ENCODE measurements around the gene CTNNA1.

Gene CTNNA1

DNA sequence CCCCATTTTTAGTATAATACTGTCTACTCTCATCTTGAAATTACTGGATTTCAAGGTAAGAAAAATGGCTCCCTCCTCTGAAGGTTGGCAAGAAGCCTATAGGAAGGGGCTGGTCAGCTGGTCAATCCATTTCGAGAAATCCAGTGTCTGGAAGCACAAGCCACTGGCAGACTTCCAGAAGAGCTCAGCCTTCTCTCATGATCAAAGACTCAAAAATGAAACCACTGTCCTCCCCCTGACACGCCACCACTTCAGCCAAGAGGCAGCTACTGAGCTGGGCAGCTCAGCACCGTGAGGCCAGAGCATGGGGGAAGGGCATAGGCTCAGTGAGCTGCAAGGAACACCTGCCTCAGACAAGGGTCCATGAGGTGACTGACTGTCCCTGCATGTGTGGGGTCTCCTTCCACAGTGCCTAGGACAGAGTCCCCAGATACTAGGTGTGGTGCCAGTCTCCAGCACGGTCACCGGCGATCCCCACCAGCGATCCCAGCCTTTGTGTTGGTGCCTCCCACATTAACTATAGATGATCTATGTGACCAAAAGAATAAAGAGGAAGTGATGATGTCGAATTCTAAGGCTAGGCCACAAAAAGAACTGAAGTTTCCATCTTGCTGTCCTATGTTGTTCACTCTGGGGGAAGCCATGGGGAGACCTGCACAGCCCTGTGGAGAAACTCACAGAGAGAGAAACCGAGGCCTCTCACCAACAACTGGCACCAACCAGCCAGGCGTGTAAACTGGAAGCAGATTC is 222.0 kb downstream of the CTNNA1 start:
- TF ChIP-seq, protein P1, sequence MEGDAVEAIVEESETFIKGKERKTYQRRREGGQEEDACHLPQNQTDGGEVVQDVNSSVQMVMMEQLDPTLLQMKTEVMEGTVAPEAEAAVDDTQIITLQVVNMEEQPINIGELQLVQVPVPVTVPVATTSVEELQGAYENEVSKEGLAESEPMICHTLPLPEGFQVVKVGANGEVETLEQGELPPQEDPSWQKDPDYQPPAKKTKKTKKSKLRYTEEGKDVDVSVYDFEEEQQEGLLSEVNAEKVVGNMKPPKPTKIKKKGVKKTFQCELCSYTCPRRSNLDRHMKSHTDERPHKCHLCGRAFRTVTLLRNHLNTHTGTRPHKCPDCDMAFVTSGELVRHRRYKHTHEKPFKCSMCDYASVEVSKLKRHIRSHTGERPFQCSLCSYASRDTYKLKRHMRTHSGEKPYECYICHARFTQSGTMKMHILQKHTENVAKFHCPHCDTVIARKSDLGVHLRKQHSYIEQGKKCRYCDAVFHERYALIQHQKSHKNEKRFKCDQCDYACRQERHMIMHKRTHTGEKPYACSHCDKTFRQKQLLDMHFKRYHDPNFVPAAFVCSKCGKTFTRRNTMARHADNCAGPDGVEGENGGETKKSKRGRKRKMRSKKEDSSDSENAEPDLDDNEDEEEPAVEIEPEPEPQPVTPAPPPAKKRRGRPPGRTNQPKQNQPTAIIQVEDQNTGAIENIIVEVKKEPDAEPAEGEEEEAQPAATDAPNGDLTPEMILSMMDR (IDR thresholded peaks at IDR 0.05; ENCODE audit: control insufficient read depth, extremely low read depth, insufficient read depth): no peak
- DNase-seq (ENCODE audit: low read depth): no peak

GRCh38 chr5:138978080-138978479 is 224.9 kb downstream of the CTNNA1 start:
- TF ChIP-seq, protein P1 (IDR thresholded peaks at IDR 0.05; ENCODE audit: control insufficient read depth, extremely low read depth, insufficient read depth): no peak
- DNase-seq (ENCODE audit: low read depth): no peak

More for the DNA sequence above, 222.0 kb downstream of the CTNNA1 start:
- no peak overlapping the region for H3K4me3 ChIP-seq (ENCODE audit: low read depth, low read length)

GRCh38 chr5:138978581-138978980 is 225.4 kb downstream of the CTNNA1 start:
- no peak for DNase-seq (ENCODE audit: low read depth)
- TF ChIP-seq, protein P1 (IDR thresholded peaks at IDR 0.05; ENCODE audit: control insufficient read depth, extremely low read depth, insufficient read depth): no peak
- no peak overlapping the region for H3K4me3 ChIP-seq (ENCODE audit: low read depth, low read length)

More at GRCh38 chr5:138978080-138978479, 224.9 kb downstream of the CTNNA1 start:
- H3K4me3 ChIP-seq (ENCODE audit: low read depth, low read length): no peak overlapping the region

GRCh38 chr5:138979684-138980280 is 226.6 kb downstream of the CTNNA1 start:
- TF ChIP-seq, protein P1 (IDR thresholded peaks at IDR 0.05; ENCODE audit: control insufficient read depth, extremely low read depth, insufficient read depth): no peak
- no peak for DNase-seq (ENCODE audit: low read depth)
- no peak overlapping the region for H3K4me3 ChIP-seq (ENCODE audit: low read depth, low read length)

- no peak overlapping the region for H3K4me3 ChIP-seq (ENCODE audit: low read depth, low read length)
- no peak for DNase-seq (ENCODE audit: low read depth)
- TF ChIP-seq, protein P1 (IDR thresholded peaks at IDR 0.05; ENCODE audit: control insufficient read depth, extremely low read depth, insufficient read depth): no peak
These were observed 227.2 kb downstream of the CTNNA1 start for GRCh38 chr5:138980441-138980840.

- TF ChIP-seq, protein P1 (IDR thresholded peaks at IDR 0.05; ENCODE audit: control insufficient read depth, extremely low read depth, insufficient read depth): no peak
- no peak for DNase-seq (ENCODE audit: low read depth)
- no peak overlapping the region for H3K4me3 ChIP-seq (ENCODE audit: low read depth, low read length)
These were observed 227.9 kb downstream of the CTNNA1 start for GRCh38 chr5:138981131-138981530.

All from LNCaP clone FGC (cell line).